Parathyroid adenoma (tissue), 2 donors: Measurements from ENCODE around the gene ATP5MG.
"Not testable (repeated sequence)": the region's sequence is repeated elsewhere in the genome, so short reads cannot be mapped to it uniquely, and the experiment has no call there.

Experiments
- H2AFZ ChIP-seq: fragments of 300-600 bp; sonication (generic); one replicate; pipeline ENCODE4 v1.7.0; 2017; ENCODE audit warnings: antibody characterized with exemption, mild to moderate bottlenecking
- H3K27ac ChIP-seq: fragments of 300-600 bp; sonication (generic); one replicate; pipeline ENCODE4 v1.7.0; 2017
- H3K27me3 ChIP-seq: fragments of 300-600 bp; sonication (generic); one replicate; pipeline ENCODE4 v1.7.0; 2017; ENCODE audit warnings: low read length; ENCODE audit not compliant: control insufficient read depth, insufficient read depth
- H3K36me3 ChIP-seq: fragments of 300-600 bp; sonication (generic); one replicate; pipeline ENCODE4 v1.7.0; 2017; ENCODE audit warnings: low read length; ENCODE audit not compliant: control insufficient read depth, insufficient read depth
- H3K4me1 ChIP-seq: fragments of 300-600 bp; sonication (generic); one replicate; pipeline ENCODE4 v1.7.0; 2017; ENCODE audit warnings: control low read depth
- H3K4me2 ChIP-seq: fragments of 300-600 bp; sonication (generic); one replicate; pipeline ENCODE4 v1.7.0; 2017; ENCODE audit warnings: low read length
- H3K4me3 ChIP-seq: fragments of 300-600 bp; sonication (generic); one replicate; pipeline ENCODE4 v1.7.0; 2017; ENCODE audit warnings: low read depth, low read length
- H3K79me2 ChIP-seq: fragments of 300-600 bp; sonication (generic); one replicate; pipeline ENCODE4 v1.7.0; 2017; ENCODE audit warnings: control low read depth
- H3K9ac ChIP-seq: fragments of 300-600 bp; sonication (generic); one replicate; pipeline ENCODE4 v1.7.0; 2017; ENCODE audit warnings: mild to moderate bottlenecking
- H3K9me3 ChIP-seq: fragments of 300-600 bp; sonication (generic); one replicate; pipeline ENCODE4 v1.7.0; 2017; ENCODE audit warnings: low read length; ENCODE audit not compliant: control insufficient read depth
- TF ChIP-seq, protein P1 (sequence below): fragments of 300-600 bp; sonication (generic); IDR thresholded peaks from one replicate; pipeline ENCODE4 v1.7.0; 2017; ENCODE audit warnings: antibody characterized with exemption, mild to moderate bottlenecking
- donor health status: primary hyperparathyroidism.

Gene ATP5MG

DNA sequence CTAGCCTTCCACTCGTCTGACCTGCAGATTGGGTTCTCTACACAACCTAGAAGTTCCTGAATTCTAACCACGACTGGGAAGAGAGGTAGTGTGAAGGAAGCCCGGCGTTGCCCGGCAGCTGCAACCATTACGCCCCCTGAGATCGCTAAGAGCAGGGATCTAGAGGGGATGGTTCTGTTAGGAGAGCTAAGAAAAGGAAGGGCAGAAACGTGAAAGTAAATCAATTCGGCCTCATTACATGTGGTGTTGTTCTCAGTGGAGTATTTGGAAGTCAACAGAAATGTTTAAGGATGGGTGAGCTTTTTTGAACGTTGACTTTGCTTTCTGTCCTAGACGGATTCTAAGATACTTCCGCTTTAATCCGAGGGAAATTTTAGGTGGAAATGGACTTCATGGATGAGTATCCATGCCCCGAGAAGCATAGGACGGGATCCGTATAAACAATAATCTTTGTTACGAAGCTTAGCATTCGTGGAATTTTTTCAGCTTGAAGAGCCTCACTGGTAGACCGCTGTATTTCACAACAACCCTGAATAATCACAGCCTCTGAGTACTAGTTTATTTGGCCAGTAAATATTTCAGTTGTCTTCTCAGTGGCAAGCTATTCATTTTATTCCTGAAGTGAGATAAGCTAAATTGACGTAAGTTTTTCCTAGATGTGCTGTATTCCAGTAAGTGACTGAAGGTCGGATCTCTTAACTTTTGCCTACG, 629 bp downstream of the ATP5MG start:
- TF ChIP-seq, protein P1, sequence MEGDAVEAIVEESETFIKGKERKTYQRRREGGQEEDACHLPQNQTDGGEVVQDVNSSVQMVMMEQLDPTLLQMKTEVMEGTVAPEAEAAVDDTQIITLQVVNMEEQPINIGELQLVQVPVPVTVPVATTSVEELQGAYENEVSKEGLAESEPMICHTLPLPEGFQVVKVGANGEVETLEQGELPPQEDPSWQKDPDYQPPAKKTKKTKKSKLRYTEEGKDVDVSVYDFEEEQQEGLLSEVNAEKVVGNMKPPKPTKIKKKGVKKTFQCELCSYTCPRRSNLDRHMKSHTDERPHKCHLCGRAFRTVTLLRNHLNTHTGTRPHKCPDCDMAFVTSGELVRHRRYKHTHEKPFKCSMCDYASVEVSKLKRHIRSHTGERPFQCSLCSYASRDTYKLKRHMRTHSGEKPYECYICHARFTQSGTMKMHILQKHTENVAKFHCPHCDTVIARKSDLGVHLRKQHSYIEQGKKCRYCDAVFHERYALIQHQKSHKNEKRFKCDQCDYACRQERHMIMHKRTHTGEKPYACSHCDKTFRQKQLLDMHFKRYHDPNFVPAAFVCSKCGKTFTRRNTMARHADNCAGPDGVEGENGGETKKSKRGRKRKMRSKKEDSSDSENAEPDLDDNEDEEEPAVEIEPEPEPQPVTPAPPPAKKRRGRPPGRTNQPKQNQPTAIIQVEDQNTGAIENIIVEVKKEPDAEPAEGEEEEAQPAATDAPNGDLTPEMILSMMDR: no peak
- Histone ChIP-seq H3K36me3 (no peaks in the 10 kb centered on the region), H3K27me3 (no peaks in the 10 kb centered on the region), H3K9me3 (no peaks in the 10 kb centered on the region), H3K9ac (peak overlapping the region; percentile 63), H2AFZ (peak overlapping the region; percentile 90), H3K27ac (peak overlapping the region; percentile 95), H3K4me2 (peak overlapping the region; percentile 88), H3K4me3 (peak overlapping the region; percentile 87), H3K79me2 (peaks cover 20% of the 10 kb centered on the region), H3K4me1 (no peaks in the 10 kb centered on the region)

DNA sequence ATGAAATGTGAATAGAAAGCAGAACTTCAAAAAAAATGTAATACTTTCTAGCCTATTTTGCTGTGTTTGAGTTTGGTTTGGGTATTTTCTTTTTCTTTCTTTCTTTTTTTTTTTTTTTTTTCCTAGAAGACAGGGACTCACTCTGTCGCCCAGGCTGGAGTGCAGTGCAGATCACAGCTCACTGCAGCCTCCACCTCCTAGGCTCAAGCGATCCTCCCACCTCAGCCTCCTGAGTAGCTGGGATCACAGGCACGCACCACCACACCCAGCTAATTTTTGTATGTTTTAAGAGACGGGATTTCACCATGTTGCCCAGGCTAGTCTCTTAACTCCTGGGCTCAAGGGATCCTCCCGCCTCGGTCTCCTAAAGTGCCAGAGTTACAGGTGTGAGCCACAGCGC, 1.2 kb downstream of the ATP5MG start:
- not testable (repeated sequence) for H3K4me1 ChIP-seq, H2AFZ ChIP-seq, H3K9me3 ChIP-seq, H3K36me3 ChIP-seq, H3K9ac ChIP-seq, H3K27me3 ChIP-seq, H3K27ac ChIP-seq
- Histone ChIP-seq H3K79me2 (peaks cover 23% of the 10 kb centered on the region), H3K4me3 (peak overlapping the region; percentile 87), H3K4me2 (peak overlapping the region; percentile 88)

DNA sequence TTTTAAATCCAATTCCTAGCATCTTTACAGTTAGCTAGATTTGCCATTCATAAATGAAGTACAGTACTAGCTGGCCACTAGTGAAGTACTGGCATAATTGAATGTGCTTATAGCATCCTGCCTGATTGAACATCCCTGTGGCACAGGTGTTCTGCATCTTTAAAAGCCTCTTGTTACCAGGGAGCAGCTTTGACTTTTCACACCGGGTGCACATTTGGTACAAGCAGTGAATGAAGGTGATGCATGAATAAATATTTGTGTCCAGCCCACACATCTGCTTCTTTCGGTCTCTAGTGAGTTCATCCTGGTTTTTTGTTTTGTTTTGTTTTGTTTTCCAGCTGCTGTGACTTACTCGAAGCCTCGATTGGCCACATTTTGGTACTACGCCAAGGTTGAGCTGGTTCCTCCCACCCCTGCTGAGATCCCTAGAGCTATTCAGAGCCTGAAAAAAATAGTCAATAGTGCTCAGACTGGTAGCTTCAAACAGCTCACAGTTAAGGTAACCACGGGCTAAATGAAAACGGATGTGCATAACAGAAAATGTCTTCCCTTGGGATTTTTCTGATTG, 5.3 kb downstream of the ATP5MG start:
- TF ChIP-seq, protein P1: no peak
- Histone ChIP-seq H3K9ac (no peak overlapping the region), H3K79me2 (peaks cover 23% of the 10 kb centered on the region), H3K27ac (no peak overlapping the region), H3K4me3 (no peak overlapping the region), H3K27me3 (no peaks in the 10 kb centered on the region), H3K9me3 (no peaks in the 10 kb centered on the region), H3K4me2 (no peak overlapping the region), H2AFZ (no peak overlapping the region), H3K4me1 (no peaks in the 10 kb centered on the region), H3K36me3 (no peaks in the 10 kb centered on the region)

DNA sequence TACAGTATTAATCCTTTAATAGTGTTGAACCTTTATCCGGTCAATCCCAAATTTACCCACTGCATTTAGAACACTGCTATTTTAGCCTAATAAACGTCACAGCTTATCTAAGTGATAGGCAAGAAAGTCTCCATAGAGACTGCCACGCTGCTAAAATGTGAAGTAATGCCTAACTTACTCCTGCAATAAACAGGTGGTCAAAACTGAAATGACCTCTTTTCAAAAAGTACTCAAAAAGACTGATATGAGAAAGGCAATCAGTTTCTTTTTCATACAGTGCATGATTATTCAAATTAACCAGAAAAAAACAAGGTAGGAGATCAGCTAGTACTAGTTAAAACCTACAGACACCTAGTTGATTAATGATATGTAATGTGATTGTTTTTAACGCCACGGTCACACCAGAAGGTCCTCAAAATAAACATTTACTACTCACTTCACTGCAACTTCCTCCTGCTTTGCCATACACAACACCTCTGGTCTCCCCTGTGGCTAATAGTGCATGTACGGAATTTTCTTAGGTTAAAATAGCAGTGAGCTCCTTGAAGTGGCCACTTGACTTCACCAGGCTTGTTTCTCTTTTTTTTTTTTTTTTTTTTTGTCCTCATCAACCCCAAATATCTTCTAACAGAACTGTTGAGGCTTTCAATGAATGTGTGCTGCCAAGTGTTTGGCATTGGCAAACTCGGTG, 8.8 kb downstream of the ATP5MG start:
- H2AFZ ChIP-seq: no peak overlapping the region
- H3K27ac ChIP-seq: no peak overlapping the region
- H3K36me3 ChIP-seq: no peaks in the 10 kb centered on the region
- no peaks in the 10 kb centered on the region for H3K4me1 ChIP-seq
- H3K9ac ChIP-seq: no peak overlapping the region
- no peak overlapping the region for H3K4me2 ChIP-seq
- H3K4me3 ChIP-seq: no peak overlapping the region
- H3K9me3 ChIP-seq: no peaks in the 10 kb centered on the region
- peaks cover 3% of the 10 kb centered on the region for H3K79me2 ChIP-seq
- TF ChIP-seq, protein P1: no peak
- H3K27me3 ChIP-seq: no peaks in the 10 kb centered on the region

DNA sequence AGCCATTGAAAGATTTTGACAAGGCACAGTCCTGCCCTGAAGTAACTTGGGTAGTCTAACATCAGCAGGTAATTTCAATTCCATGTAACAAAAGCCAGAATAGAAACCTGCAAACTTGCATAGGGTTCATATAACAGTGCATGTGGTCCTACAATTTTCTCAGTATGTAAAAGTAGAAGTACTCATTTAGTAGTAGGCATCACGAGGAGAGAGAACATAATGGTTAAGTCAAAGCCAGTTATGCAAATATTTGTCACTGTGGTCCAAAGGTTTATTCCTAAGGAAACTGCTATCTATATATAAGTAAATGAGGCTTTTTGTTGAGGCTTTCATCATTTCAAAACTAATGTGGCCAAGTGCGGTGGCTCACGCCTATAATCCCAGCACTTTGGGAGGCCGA, 10.1 kb downstream of the ATP5MG start:
- Histone ChIP-seq H3K36me3 (no peaks in the 10 kb centered on the region), H3K4me2 (no peak overlapping the region), H3K4me1 (peaks cover 2% of the 10 kb centered on the region), H3K27ac (no peak overlapping the region), H3K9ac (no peak overlapping the region), H3K27me3 (no peaks in the 10 kb centered on the region), H2AFZ (no peak overlapping the region), H3K9me3 (no peaks in the 10 kb centered on the region), H3K4me3 (no peak overlapping the region), H3K79me2 (peaks cover 3% of the 10 kb centered on the region)
- TF ChIP-seq, protein P1: no peak
